ENCODE measurements around the gene CLSTN1. TPM values are rescaled to one million over a fixed set of nuclear protein-coding genes. Genes with fewer than 3 reads are reported as not detected.

Gene CLSTN1
- polyA plus RNA-seq, 1 of the 3 experiments (the other 2 are of a cell fraction): 59.6 TPM

DNA sequence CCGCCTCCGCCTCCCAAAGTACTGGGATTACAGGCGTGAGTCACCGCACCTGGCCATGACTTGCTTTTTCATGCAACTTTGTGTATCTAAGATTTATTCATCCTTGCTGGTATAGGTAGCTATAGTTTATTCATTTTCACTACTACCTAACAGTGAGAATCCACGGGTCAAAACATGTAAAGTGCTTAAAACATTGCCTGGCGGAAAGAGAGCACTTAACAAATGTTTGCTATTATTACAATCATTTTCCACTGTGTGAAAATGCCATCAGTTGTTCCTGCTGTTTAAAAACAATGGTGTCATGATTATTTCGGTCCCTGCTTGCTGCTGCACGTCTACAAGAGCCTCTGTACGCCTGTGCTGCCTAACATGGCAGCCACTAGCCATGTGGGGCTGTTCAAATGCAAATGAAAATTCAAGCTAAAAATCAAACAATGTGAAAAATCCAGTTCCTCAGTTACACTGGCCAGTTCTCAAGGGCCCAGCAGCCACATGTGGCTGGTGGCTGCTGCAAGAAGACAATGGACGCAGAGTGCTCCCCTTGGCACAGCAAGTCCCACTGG, 65.1 kb downstream of the CLSTN1 start:
- Histone ChIP-seq H2AFZ (ENCODE audit: low read depth) (no peak overlapping the region), H3F3A (replicated peaks; ENCODE audit: insufficient read depth) (peaks cover 6% of the 10 kb centered on the region), H3K4me2 (no peak overlapping the region), H3K9ac (no peak overlapping the region), H3K9me2 (no peaks in the 10 kb centered on the region), H3K27me3 (ENCODE audit: insufficient read depth) (no peaks in the 10 kb centered on the region), H3K9me3 (no peaks in the 10 kb centered on the region), H3K27ac (ENCODE audit: low read depth in 2 of 2, low read length in 1 of 2) (no peak overlapping the region), H3K4me3 (ENCODE audit: low read depth in 2 of 2, low read length in 1 of 2) (no peak overlapping the region), H3K79me2 (ENCODE audit: insufficient read depth) (peaks cover 41% of the 10 kb centered on the region), H3K4me1 (ENCODE audit: control insufficient read depth in 1 of 2, insufficient read depth in 2 of 2, low read depth in 1 of 2, low read length in 1 of 2) (no peaks in the 10 kb centered on the region; a peak in 1 of 4 replicates), H4K20me1 (ENCODE audit: insufficient read depth) (0 out of 2 replicates have a peak, but pooled peaks cover 3% of the 10 kb centered on the region), H3K36me3 (replicated peaks in 1 of 2; ENCODE audit: control insufficient read depth in 1 of 2, insufficient read depth in 2 of 2, low read length in 1 of 2) (peaks cover 0 to 4% of the 10 kb centered on the region in 2 experiments)
- TF ChIP-seq JUND (IDR thresholded peaks at IDR 0.05) (no peak), YY1 (IDR thresholded peaks at IDR 0.05; ENCODE audit: low read depth) (no peak)
- CTCF ChIA-PET: interaction anchor here (1.6 kb wide), 1 partner anchor 34 kb away, joined by 8 read pairs; no protein-coding TSS in a partner anchor
- WGBS (ENCODE audit: low lambda C conversion rate): 97% methylated on average over 10 of the region's 10 CpGs
- POLR2A ChIA-PET: no interaction called here
- DNase-seq: no peak

- Histone ChIP-seq H3K4me2 (no peak overlapping the region), H3K4me1 (ENCODE audit: control insufficient read depth in 1 of 2, insufficient read depth in 2 of 2, low read depth in 1 of 2, low read length in 1 of 2) (peaks cover 0 to 9% of the 10 kb centered on the region in 2 experiments; a peak in 1 of 4 replicates), H3K4me3 (ENCODE audit: low read depth in 2 of 2, low read length in 1 of 2) (no peak overlapping the region), H3K27ac (ENCODE audit: low read depth in 2 of 2, low read length in 1 of 2) (no peak overlapping the region), H3K9me3 (no peaks in the 10 kb centered on the region), H3K36me3 (replicated peaks in 1 of 2; ENCODE audit: control insufficient read depth in 1 of 2, insufficient read depth in 2 of 2, low read length in 1 of 2) (peaks cover 0 to 7% of the 10 kb centered on the region in 2 experiments), H3K9me2 (no peaks in the 10 kb centered on the region), H3K79me2 (ENCODE audit: insufficient read depth) (peaks cover 31% of the 10 kb centered on the region; the same call in 1 of the 2 replicates), H3K9ac (no peak overlapping the region), H3K27me3 (ENCODE audit: insufficient read depth) (no peaks in the 10 kb centered on the region), H4K20me1 (ENCODE audit: insufficient read depth) (0 out of 2 replicates have a peak, but pooled peaks cover 6% of the 10 kb centered on the region), H2AFZ (ENCODE audit: low read depth) (no peak overlapping the region), H3F3A (replicated peaks; ENCODE audit: insufficient read depth) (peaks cover 6% of the 10 kb centered on the region)
- POLR2A ChIA-PET: no interaction called here
- CTCF ChIA-PET: interaction anchor here (1.0 kb wide), 1 partner anchor 15 kb away, joined by 4 read pairs; no protein-coding TSS in a partner anchor
- no peak for DNase-seq
- TF ChIP-seq RFX5 (IDR thresholded peaks at IDR 0.05; ENCODE audit: low read length) (no peak), USF1 (IDR thresholded peaks at IDR 0.05; ENCODE audit: borderline replicate concordance, low read depth) (no peak), EP300 (IDR thresholded peaks at IDR 0.05; ENCODE audit: borderline replicate concordance in 1 of 2, low read depth in 1 of 2, low read length in 1 of 2) (no peak), GATA2 (CRISPR knock-in tag; IDR thresholded peaks at IDR 0.05) (no peak), MXI1 (IDR thresholded peaks at IDR 0.05; ENCODE audit: low read depth, low read length) (no peak), RXRA (IDR thresholded peaks at IDR 0.05; ENCODE audit: borderline replicate concordance, low read depth) (no peak), TEAD4 (IDR thresholded peaks at IDR 0.05; ENCODE audit: borderline replicate concordance, insufficient read depth) (no peak), MEF2A (IDR thresholded peaks at IDR 0.05; ENCODE audit: borderline replicate concordance, low read depth) (no peak), JUND (IDR thresholded peaks at IDR 0.05) (no peak), TAF1 (IDR thresholded peaks at IDR 0.05; ENCODE audit: borderline replicate concordance, low read depth, low read length) (no peak), GABPA (IDR thresholded peaks at IDR 0.05; ENCODE audit: low read depth) (no peak), CTCF (IDR thresholded peaks at IDR 0.05) (no peak), FOSL2 (IDR thresholded peaks at IDR 0.05; ENCODE audit: borderline replicate concordance, low read depth) (no peak), RAD21 (IDR thresholded peaks at IDR 0.05; ENCODE audit: low read length) (no peak), TCF12 (IDR thresholded peaks at IDR 0.05) (no peak), SMC3 (IDR thresholded peaks at IDR 0.05; ENCODE audit: low read depth, low read length) (no peak), MAX (IDR thresholded peaks at IDR 0.05; ENCODE audit: low read depth) (no peak)
- TF ChIP-seq, protein P1, sequence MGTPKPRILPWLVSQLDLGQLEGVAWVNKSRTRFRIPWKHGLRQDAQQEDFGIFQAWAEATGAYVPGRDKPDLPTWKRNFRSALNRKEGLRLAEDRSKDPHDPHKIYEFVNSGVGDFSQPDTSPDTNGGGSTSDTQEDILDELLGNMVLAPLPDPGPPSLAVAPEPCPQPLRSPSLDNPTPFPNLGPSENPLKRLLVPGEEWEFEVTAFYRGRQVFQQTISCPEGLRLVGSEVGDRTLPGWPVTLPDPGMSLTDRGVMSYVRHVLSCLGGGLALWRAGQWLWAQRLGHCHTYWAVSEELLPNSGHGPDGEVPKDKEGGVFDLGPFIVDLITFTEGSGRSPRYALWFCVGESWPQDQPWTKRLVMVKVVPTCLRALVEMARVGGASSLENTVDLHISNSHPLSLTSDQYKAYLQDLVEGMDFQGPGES (IDR thresholded peaks at IDR 0.05; ENCODE audit: low read depth, low read length): no peak
- WGBS (ENCODE audit: low lambda C conversion rate): 87% methylated on average over 10 of the region's 10 CpGs
These were observed 68.2 kb downstream of the CLSTN1 start for GRCh38 chr1:9755441-9755995.

All from SK-N-SH (cell line).